Measurements from ENCODE around the gene VMO1.

The VMO1 gene

GRCh38 chr17:4808378-4808767, 22.2 kb upstream of the VMO1 start:
- TF ChIP-seq CTCF (IDR thresholded peaks at IDR 0.05), result no peak
- TF ChIP-seq ZFX (IDR thresholded peaks at IDR 0.05; ENCODE audit: borderline replicate concordance), result no peak
- no peak overlapping the region for H3K27ac ChIP-seq

- peak overlapping the region; percentile 61; the same call in 1 of the 2 replicates for H3K27ac ChIP-seq
- TF ChIP-seq CTCF (IDR thresholded peaks at IDR 0.05), result no peak
- TF ChIP-seq ZFX (IDR thresholded peaks at IDR 0.05; ENCODE audit: borderline replicate concordance), result no peak
Measured at GRCh38 chr17:4807605-4808377, 21.6 kb upstream of the VMO1 start.

GRCh38 chr17:4806777-4807604, 20.8 kb upstream of the VMO1 start, which contains the start of gene PLD2:
TSS of gene PLD2 (plus strand) at chr17:4807152. CDS start at chr17:4807773, 621 bp downstream.
- TF ChIP-seq ZFX (IDR thresholded peaks at IDR 0.05; ENCODE audit: borderline replicate concordance) (no peak), CTCF (IDR thresholded peaks at IDR 0.05) (peak; percentile 13; the same call in 1 of the 2 replicates)
- H3K27ac ChIP-seq, result peak within 1 kb of the TSS; percentile 61

- no peak for TF ChIP-seq CTCF (IDR thresholded peaks at IDR 0.05)
- peak overlapping the region; percentile 61 for H3K27ac ChIP-seq
Measured at GRCh38 chr17:4806456-4806776, 20.3 kb upstream of the VMO1 start.

- TF ChIP-seq ZFX (IDR thresholded peaks at IDR 0.05; ENCODE audit: borderline replicate concordance) (no peak), CTCF (IDR thresholded peaks at IDR 0.05) (no peak)
Measured at GRCh38 chr17:4802228-4802627, 16.1 kb upstream of the VMO1 start, which contains the start of gene C17orf114. TSS of gene C17orf114 (minus strand) at chr17:4802328.

GRCh38 chr17:4800462-4801196, 14.5 kb upstream of the VMO1 start:
- no peak overlapping the region for H3K27ac ChIP-seq
- TF ChIP-seq ZFX (IDR thresholded peaks at IDR 0.05; ENCODE audit: borderline replicate concordance) (no peak), CTCF (IDR thresholded peaks at IDR 0.05) (no peak)

More at GRCh38 chr17:4802228-4802627, 16.1 kb upstream of the VMO1 start, which contains the start of gene C17orf114:
- H3K27ac ChIP-seq, result no peak within 1 kb of the TSS

Data from 22Rv1 (cell line).